H1 (cell line): ENCODE results near the gene TBC1D22B. TPM values are rescaled to one million over a fixed set of nuclear protein-coding genes. Genes with fewer than 3 reads are reported as not detected.

Experiments
- CTCF ChIA-PET: fragments of 300-600 bp; sonication (Branson Sonifier 250); formaldehyde crosslinking; loops from one replicate; lab custom pipeline; 2021; ENCODE audit not compliant: partially characterized antibody; lab: Charles Lee
- POLR2A ChIA-PET: fragments of 300-600 bp; sonication (Branson Sonifier 250); formaldehyde crosslinking; loops from one replicate; lab custom pipeline; 2021; ENCODE audit warnings: inconsistent platforms; ENCODE audit not compliant: partially characterized antibody; lab: Charles Lee
- DNase-seq, 2 experiments: peaks; one replicate each; pipeline versions ENCODE4 v3.0.0 to v3.0.0-alpha.2; 2010 to 2022; ENCODE audit warnings: low spot score in 2 of 2, low read depth in 1 of 2, mixed read lengths in 1 of 2
- FAIRE-seq: peaks from 2 replicates; lab custom pipeline; 2011; peaks lifted over from hg19 to GRCh38; lab: Jason Lieb, UNC
- H2AFZ ChIP-seq: 2 replicates; pipeline ENCODE4 v1.8.1; 2012; ENCODE audit warnings: low read length, inconsistent platforms
- H2AK5ac ChIP-seq: 2 replicates; pipeline ENCODE4 v1.6.1; 2013; ENCODE audit warnings: low read depth, low read length
- H2BK120ac ChIP-seq: replicated peaks from 2 replicates; pipeline ENCODE3; 2013; ENCODE audit warnings: low read depth, low read length, inconsistent platforms
- H2BK12ac ChIP-seq: 2 replicates; pipeline ENCODE4 v1.6.1; 2013; ENCODE audit warnings: low read depth, low read length
- H2BK15ac ChIP-seq: 2 replicates; pipeline ENCODE4 v1.6.1; 2013; ENCODE audit warnings: low read length
- H2BK20ac ChIP-seq: 2 replicates; pipeline ENCODE4 v1.6.1; 2013; ENCODE audit warnings: low read length
- H2BK5ac ChIP-seq: 2 replicates; pipeline ENCODE4 v1.6.1; 2013; ENCODE audit warnings: low read depth, low read length
- H3K14ac ChIP-seq: 2 replicates; pipeline ENCODE4 v1.6.1; 2013; ENCODE audit warnings: inconsistent platforms; ENCODE audit not compliant: insufficient read length
- H3K18ac ChIP-seq: 2 replicates; pipeline ENCODE4 v1.6.1; 2013; ENCODE audit warnings: low read length; ENCODE audit errors: extremely low read depth
- H3K23ac ChIP-seq: 2 replicates; pipeline ENCODE4 v1.6.1; 2013; ENCODE audit warnings: inconsistent platforms; ENCODE audit not compliant: insufficient read length
- H3K23me2 ChIP-seq: 2 replicates; pipeline ENCODE4 v1.6.1; 2013; ENCODE audit warnings: low read depth, low read length
- H3K27ac ChIP-seq: 2 replicates; pipeline ENCODE4 v1.6.1; 2011; ENCODE audit warnings: low read depth, low read length, inconsistent platforms
- H3K27me3 ChIP-seq, 4 experiments: replicated peaks in 1 of 4; 1 replicate in 1 of 4; 2 replicates in 3 of 4; pipeline versions ENCODE4 v1.6.1 to v1.8.1; 2011 to 2013; ENCODE audit warnings: low read length in 3 of 4, mild to moderate bottlenecking in 3 of 4, inconsistent platforms in 2 of 4, mixed read lengths in 2 of 4, moderate library complexity in 1 of 4; ENCODE audit not compliant: control insufficient read depth in 3 of 4, insufficient read depth in 3 of 4; ENCODE audit errors: extremely low read depth in 1 of 4
- H3K36me3 ChIP-seq, 4 experiments: 2 replicates each; pipeline versions ENCODE4 v1.6.1 to v1.8.1; 2011 to 2013; ENCODE audit warnings: mild to moderate bottlenecking in 4 of 4, low read length in 3 of 4, moderate library complexity in 2 of 4, control low read depth in 1 of 4, inconsistent platforms in 1 of 4; ENCODE audit not compliant: insufficient read depth in 4 of 4, control insufficient read depth in 2 of 4
- H3K4ac ChIP-seq: replicated peaks from 2 replicates; pipeline ENCODE3; 2013; ENCODE audit warnings: low read length, low read depth, mixed read lengths, inconsistent platforms; ENCODE audit not compliant: insufficient read length
- H3K4me1 ChIP-seq, 4 experiments: replicated peaks in 1 of 4; 1 replicate in 1 of 4; 2 replicates in 3 of 4; pipeline versions ENCODE4 v1.6.1 to v1.8.1; 2011 to 2013; ENCODE audit warnings: low read length in 3 of 4, inconsistent platforms in 2 of 4, mixed read lengths in 1 of 4; ENCODE audit not compliant: insufficient read depth in 4 of 4, control insufficient read depth in 3 of 4
- H3K4me2 ChIP-seq, 2 experiments: 2 replicates each; pipeline versions ENCODE4 v1.6.1 to v1.8.1; 2011 to 2013; ENCODE audit warnings: low read depth in 2 of 2, low read length in 2 of 2, control low read depth in 1 of 2, inconsistent platforms in 1 of 2, mild to moderate bottlenecking in 1 of 2; ENCODE audit not compliant: insufficient read depth in 1 of 2
- H3K4me3 ChIP-seq, 4 experiments: fragments of 200-600, 300-600 bp in 1 of 4; sonication (generic), shearing (Covaris generic), sonication (Bioruptor Twin) in 1 of 4; 2 replicates each; pipeline versions ENCODE4 v1.5.1 to v1.8.1; 2011 to 2016; ENCODE audit warnings: low read length in 4 of 4, low read depth in 3 of 4, control low read depth in 2 of 4, inconsistent platforms in 2 of 4, mild to moderate bottlenecking in 2 of 4, mixed read lengths in 1 of 4, moderate library complexity in 1 of 4; ENCODE audit not compliant: insufficient read depth in 2 of 4; ENCODE audit errors: extremely low read depth in 1 of 4
- H3K56ac ChIP-seq: replicated peaks from 2 replicates; pipeline ENCODE3; 2013; ENCODE audit warnings: low read depth, mild to moderate bottlenecking, mixed read lengths, low read length, inconsistent platforms; ENCODE audit not compliant: insufficient read length
- H3K79me1 ChIP-seq: 2 replicates; pipeline ENCODE4 v1.6.1; 2013; ENCODE audit warnings: low read depth, low read length, control low read depth
- H3K79me2 ChIP-seq, 2 experiments: 2 replicates each; pipeline versions ENCODE4 v1.6.1 to v1.8.1; 2012 to 2013; ENCODE audit warnings: low read length in 2 of 2, mild to moderate bottlenecking in 2 of 2, inconsistent platforms in 1 of 2; ENCODE audit not compliant: insufficient read depth in 2 of 2, control insufficient read depth in 1 of 2
- H3K9ac ChIP-seq, 4 experiments: replicated peaks in 1 of 4; 1 replicate in 1 of 4; 2 replicates in 3 of 4; pipeline versions ENCODE4 v1.6.1 to v1.8.1; 2011 to 2013; ENCODE audit warnings: low read depth in 3 of 4, low read length in 3 of 4, control low read depth in 2 of 4, mild to moderate bottlenecking in 2 of 4, moderate library complexity in 2 of 4, inconsistent platforms in 1 of 4; ENCODE audit errors: extremely low read depth in 1 of 4
- H3K9me3 ChIP-seq, 2 experiments: 2 replicates each; pipeline versions ENCODE4 v1.6.1 to v1.8.1; 2012 to 2013; ENCODE audit warnings: mild to moderate bottlenecking in 2 of 2, moderate library complexity in 2 of 2, control low read depth in 1 of 2, inconsistent platforms in 1 of 2, low read depth in 1 of 2, low read length in 1 of 2, mixed read lengths in 1 of 2; ENCODE audit not compliant: insufficient read depth in 2 of 2
- H4K20me1 ChIP-seq, 2 experiments: replicated peaks in 1 of 2; 2 replicates each; pipeline versions ENCODE3 to v1.8.1; 2011 to 2013; ENCODE audit warnings: inconsistent platforms in 2 of 2, low read length in 2 of 2, mild to moderate bottlenecking in 1 of 2; ENCODE audit not compliant: insufficient read depth in 2 of 2, control insufficient read depth in 1 of 2
- H4K5ac ChIP-seq: 2 replicates; pipeline ENCODE4 v1.6.1; 2013; ENCODE audit warnings: low read length, low read depth, mixed read lengths, inconsistent platforms; ENCODE audit not compliant: insufficient read length
- H4K8ac ChIP-seq: 2 replicates; pipeline ENCODE4 v1.8.0; 2013; ENCODE audit warnings: mild to moderate bottlenecking, moderate library complexity, low read length, inconsistent platforms; ENCODE audit not compliant: insufficient read depth; ENCODE audit errors: extremely low read depth
- H4K91ac ChIP-seq: replicated peaks from 2 replicates; pipeline ENCODE3; 2013; ENCODE audit warnings: low read length, mixed read lengths, inconsistent platforms; ENCODE audit not compliant: insufficient read length
- ASH2L ChIP-seq: fragments of 200-600, 300-600 bp; sonication (generic); IDR thresholded peaks from one replicate; pipeline ENCODE4 v1.7.1; 2017; ENCODE audit warnings: low read length
- ATF3 ChIP-seq: IDR thresholded peaks from 2 replicates; pipeline ENCODE4 v1.6.1; 2011; ENCODE audit warnings: low read depth, mild to moderate bottlenecking, low read length; ENCODE audit not compliant: insufficient read depth
- CTBP2 ChIP-seq: IDR thresholded peaks from 2 replicates; pipeline ENCODE4 v1.7.0; 2011; ENCODE audit warnings: borderline replicate concordance, mild to moderate bottlenecking, moderate library complexity, mixed read lengths, low read length; ENCODE audit not compliant: insufficient read depth, insufficient read length
- EGR1 ChIP-seq: IDR thresholded peaks from 2 replicates; pipeline ENCODE4 v1.6.1; 2011; ENCODE audit warnings: low read depth, low read length, borderline replicate concordance
- FOSL1 ChIP-seq: IDR thresholded peaks from 2 replicates; pipeline ENCODE4 v1.6.1; 2011; ENCODE audit warnings: mild to moderate bottlenecking, low read depth, low read length, moderate library complexity; ENCODE audit not compliant: insufficient read depth
- JUN ChIP-seq: IDR thresholded peaks from 2 replicates; pipeline ENCODE4 v1.6.1; 2011; ENCODE audit warnings: low read depth, mild to moderate bottlenecking, improper control_type of control experiment, low read length
- KDM5A ChIP-seq: fragments of 200-600 bp; IDR thresholded peaks from 2 replicates; pipeline ENCODE4 v1.7.1; 2012; ENCODE audit warnings: mild to moderate bottlenecking, low read length, inconsistent platforms, mixed read lengths
- NANOG ChIP-seq: IDR thresholded peaks from 2 replicates; pipeline ENCODE4 v1.6.1; 2011; ENCODE audit warnings: low read length, low read depth, mild to moderate bottlenecking, inconsistent platforms; ENCODE audit not compliant: insufficient read depth, poor library complexity, severe bottlenecking
- POU5F1 ChIP-seq: IDR thresholded peaks from 2 replicates; pipeline ENCODE4 v1.6.1; 2011; ENCODE audit warnings: low read depth, mild to moderate bottlenecking, low read length, moderate library complexity
- SIRT6 ChIP-seq: IDR thresholded peaks from one replicate; pipeline ENCODE4 v1.7.1; 2012; ENCODE audit warnings: low read length, inconsistent platforms
- TCF12 ChIP-seq: IDR thresholded peaks from 2 replicates; pipeline ENCODE4 v1.6.1; 2011; ENCODE audit warnings: low read depth, mild to moderate bottlenecking, low read length
- USF2 ChIP-seq: IDR thresholded peaks from 2 replicates; pipeline ENCODE4 v1.6.1; 2011; ENCODE audit warnings: low read length, improper control_type of control experiment
- WGBS, 2 experiments: shearing (Covaris generic) in 1 of 2; methylation state at CpG; one replicate each; pipeline versions ENCODE4 v1.1.6 to v1.1.7; 2013 to 2015; ENCODE audit warnings: low lambda C conversion rate in 2 of 2, mixed read lengths in 2 of 2, inconsistent platforms in 1 of 2, low coverage in 1 of 2, missing lambda C conversion rate in 1 of 2; ENCODE audit not compliant: insufficient replicate concordance in 2 of 2, insufficient coverage in 1 of 2, insufficient read length in 1 of 2; ENCODE audit errors: extremely low coverage in 1 of 2, missing lambda C conversion rate in 1 of 2; 5-methylcytosine and 5-hydroxymethylcytosine counted together
- polyA plus RNA-seq, 7 experiments: library from polyadenylated mRNA; depleted of rRNA in 3 of 7; stranded (reverse) in 5 of 7; unstranded in 2 of 7; fragments of >200 nt in 5 of 7; fragments of 200-250 nt in 2 of 7; gene quantifications; 1 replicate in 5 of 7; 2 replicates in 1 of 7; 4 replicates in 1 of 7; pipeline versions ENCODE4 v1.2.1 to v1.2.3, GENCODE V29; 2011 to 2013; ENCODE audit warnings: missing spikeins in 2 of 7, mixed read lengths in 2 of 7
- total RNA-seq: library from RNA; stranded (reverse); fragmentation: NEBNext Ultra II Directional; extraction: Animal tissue kit (Norgen Biotek cat#: 25700); gene quantifications from 2 replicates; pipeline ENCODE4 v1.2.1, GENCODE V29; 2021
- TF ChIP-seq, protein P1 (sequence below): IDR thresholded peaks from 2 replicates; pipeline ENCODE4 v1.6.1; 2012; ENCODE audit warnings: inconsistent platforms

The TBC1D22B gene
- total and polyA plus RNA-seq, 2 of the 8 experiments (the other 6 are each of a cell fraction or from before 2014, with no cell fraction given), result 10.1 to 17.4 TPM

- Histone ChIP-seq H2BK5ac (no peak overlapping the region), H3K4me2 (no peak overlapping the region), H3K36me3 (no peaks in the 10 kb centered on the region), H3K79me2 (no peaks in the 10 kb centered on the region), H2AK5ac (no peak overlapping the region), H2BK12ac (no peak overlapping the region), H4K5ac (no peak overlapping the region), H3K4ac (no peak overlapping the region), H4K20me1 (no peaks in the 10 kb centered on the region), H3K4me3 (no peak overlapping the region), H3K56ac (no peak overlapping the region), H3K14ac (no peak overlapping the region), H2BK15ac (no peak overlapping the region), H3K79me1 (no peaks in the 10 kb centered on the region), H3K4me1 (peaks cover 0 to 2% (median 0%) of the 10 kb centered on the region in 4 experiments; a peak in 1 of 7 replicates), H3K27me3 (peaks cover 0 to 1% (median 0%) of the 10 kb centered on the region in 4 experiments; a peak in 1 of 7 replicates), H4K8ac (no peak overlapping the region), H2BK20ac (no peak overlapping the region), H3K9ac (no peak overlapping the region), H3K23me2 (no peaks in the 10 kb centered on the region; the same call in 1 of the 2 replicates), H3K27ac (no peak overlapping the region), H3K18ac (no peak overlapping the region), H3K23ac (no peak overlapping the region), H2AFZ (no peak overlapping the region), H2BK120ac (no peak overlapping the region), H3K9me3 (no peaks in the 10 kb centered on the region), H4K91ac (no peak overlapping the region)
- DNase-seq (no peak), FAIRE-seq (no peak)
- TF ChIP-seq SIRT6 (no peak), EGR1 (no peak), USF2 (no peak), ATF3 (no peak), TCF12 (no peak), ASH2L (no peak), JUN (no peak), KDM5A (no peak), FOSL1 (no peak), NANOG (no peak), POU5F1 (no peak), CTBP2 (no peak)
- TF ChIP-seq, protein P1, sequence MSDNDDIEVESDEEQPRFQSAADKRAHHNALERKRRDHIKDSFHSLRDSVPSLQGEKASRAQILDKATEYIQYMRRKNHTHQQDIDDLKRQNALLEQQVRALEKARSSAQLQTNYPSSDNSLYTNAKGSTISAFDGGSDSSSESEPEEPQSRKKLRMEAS, result no peak
- ChIA-PET POLR2A (no interaction called here), CTCF (interaction anchor here (0.9 to 1.7 kb wide), 2 partner anchors 23 to 212 kb away, joined by 3 to 4 read pairs; no protein-coding TSS in a partner anchor)
- WGBS, 2 experiments, result 79% methylated on average over 7 of the region's 7 CpGs; no CpG with 5 or more reads in 1 of the 2 experiments
These were observed 24.0 kb upstream of the TBC1D22B start for GRCh38 chr6:37233541-37233940.
